Rectal smooth muscle tissue (tissue), 1 donor: ENCODE data around the gene HMCN2.

Experiments
- H3K27ac ChIP-seq: one replicate; pipeline ENCODE4 v1.7.0; 2013; ENCODE audit warnings: low read depth, low read length, inconsistent platforms
- H3K27me3 ChIP-seq: one replicate; pipeline ENCODE4 v1.7.0; 2013; ENCODE audit warnings: low read length; ENCODE audit not compliant: control insufficient read depth, insufficient read depth
- H3K36me3 ChIP-seq: one replicate; pipeline ENCODE4 v1.7.0; 2013; ENCODE audit warnings: low read length; ENCODE audit not compliant: control insufficient read depth, insufficient read depth
- H3K4me1 ChIP-seq: one replicate; pipeline ENCODE4 v1.7.0; 2013; ENCODE audit warnings: low read length; ENCODE audit not compliant: control insufficient read depth, insufficient read depth
- H3K4me3 ChIP-seq: one replicate; pipeline ENCODE4 v1.7.0; 2013; ENCODE audit warnings: low read length
- H3K9ac ChIP-seq: one replicate; pipeline ENCODE4 v1.7.0; 2013; ENCODE audit warnings: low read length

The HMCN2 gene

GRCh38 chr9:130366072-130366471 lies 100.5 kb downstream of the HMCN2 start:
- Histone ChIP-seq H3K27me3 (no peaks in the 10 kb centered on the region), H3K4me1 (no peaks in the 10 kb centered on the region), H3K36me3 (peaks cover 4% of the 10 kb centered on the region), H3K9ac (no peak overlapping the region), H3K4me3 (no peak overlapping the region), H3K27ac (no peak overlapping the region)

- Histone ChIP-seq H3K4me1 (no peaks in the 10 kb centered on the region), H3K27ac (no peak overlapping the region), H3K4me3 (no peak overlapping the region), H3K36me3 (no peaks in the 10 kb centered on the region), H3K27me3 (no peaks in the 10 kb centered on the region), H3K9ac (no peak overlapping the region)
These were observed 101.5 kb downstream of the HMCN2 start for GRCh38 chr9:130366888-130367550.

- no peak overlapping the region for H3K27ac ChIP-seq
- no peak overlapping the region for H3K4me3 ChIP-seq
- H3K4me1 ChIP-seq = no peaks in the 10 kb centered on the region
- H3K27me3 ChIP-seq = no peaks in the 10 kb centered on the region
- no peak overlapping the region for H3K9ac ChIP-seq
- H3K36me3 ChIP-seq = no peaks in the 10 kb centered on the region
These were observed 103.1 kb downstream of the HMCN2 start for GRCh38 chr9:130368631-130369103.

- Histone ChIP-seq H3K4me1 (no peaks in the 10 kb centered on the region), H3K36me3 (no peaks in the 10 kb centered on the region), H3K9ac (no peak overlapping the region), H3K27me3 (no peaks in the 10 kb centered on the region), H3K27ac (no peak overlapping the region), H3K4me3 (no peak overlapping the region)
These were observed 104.7 kb downstream of the HMCN2 start for GRCh38 chr9:130370226-130370625.

- H3K27me3 ChIP-seq = no peaks in the 10 kb centered on the region
- H3K36me3 ChIP-seq = peaks cover 3% of the 10 kb centered on the region
- no peak overlapping the region for H3K4me3 ChIP-seq
- no peak overlapping the region for H3K27ac ChIP-seq
- H3K4me1 ChIP-seq = no peaks in the 10 kb centered on the region
- no peak overlapping the region for H3K9ac ChIP-seq
These were observed 105.8 kb downstream of the HMCN2 start for GRCh38 chr9:130371196-130371966.

GRCh38 chr9:130372057-130372456 lies 106.5 kb downstream of the HMCN2 start:
- H3K4me3 ChIP-seq = no peak overlapping the region
- peaks cover 3% of the 10 kb centered on the region for H3K36me3 ChIP-seq
- H3K9ac ChIP-seq = no peak overlapping the region
- H3K27ac ChIP-seq = no peak overlapping the region
- H3K27me3 ChIP-seq = no peaks in the 10 kb centered on the region
- H3K4me1 ChIP-seq = no peaks in the 10 kb centered on the region

GRCh38 chr9:130373679-130374325 lies 108.2 kb downstream of the HMCN2 start:
- H3K4me3 ChIP-seq = no peak overlapping the region
- H3K36me3 ChIP-seq = peaks cover 8% of the 10 kb centered on the region
- no peaks in the 10 kb centered on the region for H3K27me3 ChIP-seq
- H3K9ac ChIP-seq = no peak overlapping the region
- H3K4me1 ChIP-seq = no peaks in the 10 kb centered on the region
- no peak overlapping the region for H3K27ac ChIP-seq

- Histone ChIP-seq H3K27me3 (no peaks in the 10 kb centered on the region), H3K4me1 (no peaks in the 10 kb centered on the region), H3K36me3 (peaks cover 8% of the 10 kb centered on the region), H3K9ac (no peak overlapping the region), H3K27ac (no peak overlapping the region), H3K4me3 (no peak overlapping the region)
These were observed 112.1 kb downstream of the HMCN2 start for GRCh38 chr9:130377612-130378011.

GRCh38 chr9:130378875-130379648 lies 113.5 kb downstream of the HMCN2 start:
- Histone ChIP-seq H3K27me3 (no peaks in the 10 kb centered on the region), H3K36me3 (peaks cover 8% of the 10 kb centered on the region), H3K27ac (no peak overlapping the region), H3K4me3 (no peak overlapping the region), H3K4me1 (no peaks in the 10 kb centered on the region), H3K9ac (no peak overlapping the region)

- H3K9ac ChIP-seq = no peak overlapping the region
These were observed 114.0 kb downstream of the HMCN2 start for GRCh38 chr9:130379649-130379970.

GRCh38 chr9:130380920-130381469 lies 115.4 kb downstream of the HMCN2 start:
- Histone ChIP-seq H3K9ac (no peak overlapping the region), H3K4me3 (no peak overlapping the region), H3K27me3 (no peaks in the 10 kb centered on the region), H3K36me3 (peaks cover 7% of the 10 kb centered on the region), H3K27ac (no peak overlapping the region), H3K4me1 (no peaks in the 10 kb centered on the region)

More at GRCh38 chr9:130379649-130379970, 114.0 kb downstream of the HMCN2 start:
- Histone ChIP-seq H3K27ac (no peak overlapping the region), H3K36me3 (peaks cover 8% of the 10 kb centered on the region), H3K27me3 (no peaks in the 10 kb centered on the region), H3K4me3 (no peak overlapping the region), H3K4me1 (no peaks in the 10 kb centered on the region)

- H3K4me3 ChIP-seq = no peak overlapping the region
- H3K27me3 ChIP-seq = no peaks in the 10 kb centered on the region
- no peaks in the 10 kb centered on the region for H3K4me1 ChIP-seq
- H3K36me3 ChIP-seq = peaks cover 5% of the 10 kb centered on the region
- no peak overlapping the region for H3K9ac ChIP-seq
- no peak overlapping the region for H3K27ac ChIP-seq
These were observed 116.1 kb downstream of the HMCN2 start for GRCh38 chr9:130381660-130382059.
